Measurements from ENCODE around the gene EML6.

Gene EML6

DNA sequence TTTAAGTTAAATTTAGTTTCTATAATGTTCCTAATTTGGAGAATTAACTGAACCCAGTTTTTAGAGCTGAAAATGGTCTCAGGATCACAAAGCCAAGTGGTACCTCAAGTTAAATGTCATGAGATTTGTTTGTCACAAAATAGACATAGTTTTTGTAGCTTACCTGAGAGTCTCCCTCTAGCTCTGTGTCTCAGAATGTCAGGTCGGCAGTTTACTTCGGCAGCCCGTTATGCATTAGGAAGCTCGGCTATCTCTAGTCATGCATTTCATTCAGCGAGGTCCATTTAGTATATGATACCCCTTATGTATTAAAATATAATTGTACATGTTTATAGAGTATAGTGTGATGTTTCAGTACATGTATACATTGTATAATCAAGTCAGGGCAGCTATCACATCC is 155.6 kb downstream of the EML6 start:
- no peaks in the 10 kb centered on the region for H3K27me3 ChIP-seq (ENCODE audit: control insufficient read depth in 1 of 2, insufficient read depth in 2 of 2, low read length in 2 of 2)
- H3K4me3 ChIP-seq (ENCODE audit: low read length in 2 of 2): no peak overlapping the region
- H3K9ac ChIP-seq (ENCODE audit: low read length in 2 of 2): no peak overlapping the region
- no peaks in the 10 kb centered on the region for H3K36me3 ChIP-seq (ENCODE audit: control insufficient read depth in 2 of 2, insufficient read depth in 2 of 2, low read length in 2 of 2)
- H3K27ac ChIP-seq (ENCODE audit: low read length): no peak overlapping the region
- no peaks in the 10 kb centered on the region for H3K4me1 ChIP-seq (ENCODE audit: control insufficient read depth, insufficient read depth, low read length)
- H3K9me3 ChIP-seq (ENCODE audit: control insufficient read depth in 2 of 2, low read length in 2 of 2): no peaks in the 10 kb centered on the region

- H3K4me3 ChIP-seq (ENCODE audit: low read length in 2 of 2): no peak overlapping the region
- H3K36me3 ChIP-seq (ENCODE audit: control insufficient read depth in 2 of 2, insufficient read depth in 2 of 2, low read length in 2 of 2): no peaks in the 10 kb centered on the region
- no peaks in the 10 kb centered on the region for H3K27me3 ChIP-seq (ENCODE audit: control insufficient read depth in 1 of 2, insufficient read depth in 2 of 2, low read length in 2 of 2)
- no peak overlapping the region for H3K9ac ChIP-seq (ENCODE audit: low read length in 2 of 2)
- no peak overlapping the region for H3K27ac ChIP-seq (ENCODE audit: low read length)
- H3K9me3 ChIP-seq (ENCODE audit: control insufficient read depth in 2 of 2, low read length in 2 of 2): no peaks in the 10 kb centered on the region
- H3K4me1 ChIP-seq (ENCODE audit: control insufficient read depth, insufficient read depth, low read length): no peaks in the 10 kb centered on the region
Observed at GRCh38 chr2:54879598-54880332, 156.3 kb downstream of the EML6 start.

DNA sequence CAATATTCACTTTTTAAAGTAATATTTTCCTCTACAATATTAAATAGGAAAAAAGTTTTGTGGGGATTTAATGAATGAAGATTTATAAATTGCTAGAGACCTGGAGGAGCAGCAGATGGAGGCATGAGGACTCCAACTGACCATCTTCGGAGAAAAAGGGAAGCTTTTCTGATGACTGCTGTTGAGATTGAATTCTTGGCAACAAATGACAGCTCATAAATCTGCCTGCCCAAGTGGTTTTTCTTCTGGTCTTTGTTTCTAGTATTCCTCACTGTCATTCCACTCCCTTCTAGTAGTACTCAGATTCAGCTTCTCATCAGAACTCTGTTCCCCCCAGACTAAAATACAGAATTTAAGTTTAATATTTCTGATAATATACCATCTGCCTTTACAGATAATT is 157.0 kb downstream of the EML6 start:
- Histone ChIP-seq H3K27me3 (ENCODE audit: control insufficient read depth in 1 of 2, insufficient read depth in 2 of 2, low read length in 2 of 2) (no peaks in the 10 kb centered on the region), H3K27ac (ENCODE audit: low read length) (no peak overlapping the region), H3K9ac (ENCODE audit: low read length in 2 of 2) (no peak overlapping the region), H3K4me1 (ENCODE audit: control insufficient read depth, insufficient read depth, low read length) (no peaks in the 10 kb centered on the region), H3K36me3 (ENCODE audit: control insufficient read depth in 2 of 2, insufficient read depth in 2 of 2, low read length in 2 of 2) (no peaks in the 10 kb centered on the region), H3K4me3 (ENCODE audit: low read length in 2 of 2) (no peak overlapping the region), H3K9me3 (ENCODE audit: control insufficient read depth in 2 of 2, low read length in 2 of 2) (no peaks in the 10 kb centered on the region)

GRCh38 chr2:54881759-54882158 is 158.3 kb downstream of the EML6 start:
- H3K9ac ChIP-seq (ENCODE audit: low read length in 2 of 2): no peak overlapping the region
- no peaks in the 10 kb centered on the region for H3K4me1 ChIP-seq (ENCODE audit: control insufficient read depth, insufficient read depth, low read length)
- no peaks in the 10 kb centered on the region for H3K36me3 ChIP-seq (ENCODE audit: control insufficient read depth in 2 of 2, insufficient read depth in 2 of 2, low read length in 2 of 2)
- no peaks in the 10 kb centered on the region for H3K27me3 ChIP-seq (ENCODE audit: control insufficient read depth in 1 of 2, insufficient read depth in 2 of 2, low read length in 2 of 2)
- H3K9me3 ChIP-seq (ENCODE audit: control insufficient read depth in 2 of 2, low read length in 2 of 2): no peaks in the 10 kb centered on the region
- H3K4me3 ChIP-seq (ENCODE audit: low read length in 2 of 2): no peak overlapping the region
- H3K27ac ChIP-seq (ENCODE audit: low read length): no peak overlapping the region

GRCh38 chr2:54885891-54886290 is 162.4 kb downstream of the EML6 start:
- no peaks in the 10 kb centered on the region for H3K36me3 ChIP-seq (ENCODE audit: control insufficient read depth in 2 of 2, insufficient read depth in 2 of 2, low read length in 2 of 2)
- peaks cover 0 to 4% of the 10 kb centered on the region in 2 donors for H3K27me3 ChIP-seq (ENCODE audit: control insufficient read depth in 1 of 2, insufficient read depth in 2 of 2, low read length in 2 of 2)
- H3K9ac ChIP-seq (ENCODE audit: low read length in 2 of 2): no peak overlapping the region
- H3K9me3 ChIP-seq (ENCODE audit: control insufficient read depth in 2 of 2, low read length in 2 of 2): no peaks in the 10 kb centered on the region
- no peaks in the 10 kb centered on the region for H3K4me1 ChIP-seq (ENCODE audit: control insufficient read depth, insufficient read depth, low read length)
- no peak overlapping the region for H3K27ac ChIP-seq (ENCODE audit: low read length)
- no peak overlapping the region for H3K4me3 ChIP-seq (ENCODE audit: low read length in 2 of 2)

DNA sequence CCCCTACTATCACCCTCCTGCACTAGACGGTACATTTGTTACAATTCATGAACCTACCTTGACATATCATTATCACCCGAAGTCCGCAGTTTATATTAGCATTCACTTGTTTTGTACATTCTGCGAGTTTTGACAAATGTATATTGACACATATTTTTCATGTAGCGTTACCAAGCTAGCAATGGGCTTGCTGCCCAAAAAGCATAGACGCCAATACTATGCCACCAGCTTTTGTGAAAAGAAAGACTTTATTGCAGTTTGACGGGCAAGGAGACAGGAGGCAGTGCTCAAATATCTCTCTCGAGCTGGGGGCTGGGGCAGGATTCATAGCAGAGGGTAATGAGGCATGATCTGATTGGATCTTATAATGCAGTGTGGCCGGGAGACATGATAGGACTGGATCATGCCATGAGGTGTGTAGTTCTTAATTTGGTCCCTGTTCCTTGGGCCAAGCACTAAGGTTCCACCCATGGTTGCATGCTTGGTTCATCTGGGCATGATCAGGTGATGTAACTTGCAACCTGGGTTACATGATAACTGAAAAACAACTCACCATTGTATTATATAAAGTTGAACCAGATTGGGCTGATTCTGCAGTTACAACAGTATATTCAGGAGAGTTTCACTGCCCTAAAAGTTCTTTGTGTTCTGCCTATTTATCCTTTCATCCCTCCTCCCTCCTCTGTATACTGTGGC is 164.5 kb downstream of the EML6 start:
- Histone ChIP-seq H3K4me1 (ENCODE audit: control insufficient read depth, insufficient read depth, low read length) (no peaks in the 10 kb centered on the region), H3K27ac (ENCODE audit: low read length) (no peak overlapping the region), H3K9ac (ENCODE audit: low read length in 2 of 2) (no peak overlapping the region), H3K36me3 (ENCODE audit: control insufficient read depth in 2 of 2, insufficient read depth in 2 of 2, low read length in 2 of 2) (no peaks in the 10 kb centered on the region), H3K4me3 (ENCODE audit: low read length in 2 of 2) (no peak overlapping the region), H3K27me3 (ENCODE audit: control insufficient read depth in 1 of 2, insufficient read depth in 2 of 2, low read length in 2 of 2) (peaks cover 0 to 4% of the 10 kb centered on the region in 2 donors), H3K9me3 (ENCODE audit: control insufficient read depth in 2 of 2, low read length in 2 of 2) (no peaks in the 10 kb centered on the region)

DNA sequence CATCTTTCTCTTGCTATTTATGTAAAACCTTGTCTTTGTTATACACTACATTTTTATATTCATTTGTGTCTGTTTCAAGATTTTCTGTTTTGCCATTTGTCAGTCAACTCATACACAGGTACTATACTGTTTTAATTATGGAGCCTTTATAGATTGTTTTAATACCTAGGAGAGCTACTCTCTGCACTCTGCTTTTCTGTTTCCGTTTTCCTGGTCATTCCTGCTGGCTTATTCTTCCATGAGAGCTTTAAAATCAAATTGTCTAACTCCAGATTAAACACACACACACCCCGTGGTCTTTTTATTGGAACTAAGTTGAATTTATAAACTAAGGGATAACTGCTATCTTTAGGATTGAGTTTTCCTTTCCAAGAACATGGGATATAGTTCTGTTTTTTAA is 165.6 kb downstream of the EML6 start:
- Histone ChIP-seq H3K4me1 (ENCODE audit: control insufficient read depth, insufficient read depth, low read length) (no peaks in the 10 kb centered on the region), H3K36me3 (ENCODE audit: control insufficient read depth in 2 of 2, insufficient read depth in 2 of 2, low read length in 2 of 2) (no peaks in the 10 kb centered on the region), H3K9ac (ENCODE audit: low read length in 2 of 2) (no peak overlapping the region), H3K4me3 (ENCODE audit: low read length in 2 of 2) (no peak overlapping the region), H3K9me3 (ENCODE audit: control insufficient read depth in 2 of 2, low read length in 2 of 2) (no peaks in the 10 kb centered on the region), H3K27ac (ENCODE audit: low read length) (no peak overlapping the region), H3K27me3 (ENCODE audit: control insufficient read depth in 1 of 2, insufficient read depth in 2 of 2, low read length in 2 of 2) (peaks cover 0 to 4% of the 10 kb centered on the region in 2 donors)

DNA sequence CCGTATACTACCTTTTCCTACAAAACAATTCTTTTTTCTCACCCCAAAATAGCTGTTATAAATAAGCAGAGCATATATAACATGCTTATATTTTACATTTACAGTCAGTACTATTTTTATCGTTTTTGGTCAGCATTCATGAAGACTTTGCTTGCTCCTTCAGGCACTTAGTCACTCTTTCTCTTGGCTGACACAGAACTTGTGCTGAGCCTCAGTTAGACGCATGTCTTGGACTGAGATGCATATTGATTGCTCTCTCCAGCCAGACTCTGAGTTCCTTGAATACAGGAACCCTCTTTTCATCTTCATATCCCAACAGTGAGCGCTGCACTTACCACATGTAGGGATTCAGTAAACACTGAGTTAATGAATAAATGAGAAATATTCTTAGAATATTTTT is 168.4 kb downstream of the EML6 start:
- no peaks in the 10 kb centered on the region for H3K9me3 ChIP-seq (ENCODE audit: control insufficient read depth in 2 of 2, low read length in 2 of 2)
- no peak overlapping the region for H3K4me3 ChIP-seq (ENCODE audit: low read length in 2 of 2)
- H3K27me3 ChIP-seq (ENCODE audit: control insufficient read depth in 1 of 2, insufficient read depth in 2 of 2, low read length in 2 of 2): peaks cover 0 to 4% of the 10 kb centered on the region in 2 donors
- no peak overlapping the region for H3K9ac ChIP-seq (ENCODE audit: low read length in 2 of 2)
- no peaks in the 10 kb centered on the region for H3K4me1 ChIP-seq (ENCODE audit: control insufficient read depth, insufficient read depth, low read length)
- no peaks in the 10 kb centered on the region for H3K36me3 ChIP-seq (ENCODE audit: control insufficient read depth in 2 of 2, insufficient read depth in 2 of 2, low read length in 2 of 2)
- H3K27ac ChIP-seq (ENCODE audit: low read length): no peak overlapping the region

GRCh38 chr2:54894467-54894866 is 171.0 kb downstream of the EML6 start:
- Histone ChIP-seq H3K27me3 (ENCODE audit: control insufficient read depth in 1 of 2, insufficient read depth in 2 of 2, low read length in 2 of 2) (no peaks in the 10 kb centered on the region), H3K9ac (ENCODE audit: low read length in 2 of 2) (no peak overlapping the region), H3K4me3 (ENCODE audit: low read length in 2 of 2) (no peak overlapping the region), H3K27ac (ENCODE audit: low read length) (no peak overlapping the region), H3K4me1 (ENCODE audit: control insufficient read depth, insufficient read depth, low read length) (no peaks in the 10 kb centered on the region), H3K9me3 (ENCODE audit: control insufficient read depth in 2 of 2, low read length in 2 of 2) (no peaks in the 10 kb centered on the region), H3K36me3 (ENCODE audit: control insufficient read depth in 2 of 2, insufficient read depth in 2 of 2, low read length in 2 of 2) (no peaks in the 10 kb centered on the region)

DNA sequence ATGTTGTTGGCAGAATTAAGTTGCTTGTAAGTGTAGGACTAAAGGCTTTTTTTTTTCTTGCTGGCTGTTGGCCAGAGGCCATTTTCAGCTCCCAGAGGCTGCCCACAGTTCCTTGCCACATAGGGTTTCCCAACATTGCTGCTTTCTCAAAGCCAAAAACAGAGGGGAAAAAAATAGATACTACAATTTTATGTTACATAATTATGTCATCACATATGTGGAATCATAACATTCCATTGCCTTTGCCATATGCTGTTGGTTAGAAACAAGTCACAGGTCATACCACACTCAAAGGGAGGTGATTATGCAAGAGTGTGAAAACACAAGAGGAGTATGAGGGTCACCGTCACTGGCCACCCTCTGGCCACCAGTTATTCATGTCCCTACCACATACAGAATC is 172.3 kb downstream of the EML6 start:
- Histone ChIP-seq H3K36me3 (ENCODE audit: control insufficient read depth in 2 of 2, insufficient read depth in 2 of 2, low read length in 2 of 2) (no peaks in the 10 kb centered on the region), H3K27ac (ENCODE audit: low read length) (no peak overlapping the region), H3K4me1 (ENCODE audit: control insufficient read depth, insufficient read depth, low read length) (no peaks in the 10 kb centered on the region), H3K9ac (ENCODE audit: low read length in 2 of 2) (no peak overlapping the region), H3K4me3 (ENCODE audit: low read length in 2 of 2) (no peak overlapping the region), H3K27me3 (ENCODE audit: control insufficient read depth in 1 of 2, insufficient read depth in 2 of 2, low read length in 2 of 2) (no peaks in the 10 kb centered on the region), H3K9me3 (ENCODE audit: control insufficient read depth in 2 of 2, low read length in 2 of 2) (no peaks in the 10 kb centered on the region)
